ENCODE data around the gene HEXD. TPM values are rescaled to one million over a fixed set of nuclear protein-coding genes. Genes with fewer than 3 reads are reported as not detected.

HEXD gene
- total and polyA plus RNA-seq, 2 donors (not counting 3 experiments of a cell fraction or from before 2014, with no cell fraction given), result 12.9 to 18.6 TPM

DNA sequence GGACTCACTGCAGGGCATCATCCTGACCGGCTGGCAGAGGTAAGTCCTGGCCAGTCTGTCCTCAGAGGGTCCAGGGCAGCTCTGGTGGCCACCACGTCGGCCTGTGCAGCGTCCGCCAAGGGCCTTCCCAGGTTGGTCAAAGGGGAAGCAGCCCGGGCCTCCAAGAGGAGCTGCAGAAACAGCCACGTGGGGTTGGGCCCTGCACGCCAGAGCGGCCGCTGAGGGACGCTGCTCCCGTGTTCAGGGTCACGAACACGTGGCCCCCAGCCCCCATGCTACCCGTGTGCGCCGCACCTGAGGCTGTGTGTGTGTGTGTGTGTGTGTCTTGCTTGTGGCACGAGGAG, 19.1 kb downstream of the HEXD start:
- dilution Hi-C loops (cut with MboI; ENCODE audit: extremely low pct_ligation_motif_present, low sequenced_read_pairs) (no loop called here), intact Hi-C loops (cut with micrococcal nuclease) (no loop called here)
- H2AFZ ChIP-seq (ENCODE audit: low read depth, low read length), result no peak overlapping the region
- no peaks in the 10 kb centered on the region for H3K27me3 ChIP-seq (ENCODE audit: control insufficient read depth in 2 of 2, insufficient read depth in 2 of 2, low read length in 2 of 2)
- peaks cover 0 to 4% of the 10 kb centered on the region in 2 experiments for H3K36me3 ChIP-seq (ENCODE audit: control insufficient read depth in 2 of 2, extremely low read depth in 1 of 2, insufficient read depth in 2 of 2, low read length in 2 of 2)
- H3K79me2 ChIP-seq (ENCODE audit: control insufficient read depth, insufficient read depth, low read length), result no peaks in the 10 kb centered on the region
- BruUV-seq (replicated peaks), result no TSS peak
- POLR2A ChIA-PET, result no interaction called here
- TF ChIP-seq EZH2 (IDR thresholded peaks at IDR 0.05; ENCODE audit: borderline replicate concordance, low read depth, low read length, severe bottlenecking) (no peak), JUN (IDR thresholded peaks at IDR 0.05; ENCODE audit: borderline replicate concordance, insufficient read depth, insufficient read length, low read depth) (no peak), POLR2AphosphoS5 (IDR thresholded peaks at IDR 0.05; ENCODE audit: insufficient read depth, low read depth, low read length) (no peak), POLR2A (IDR thresholded peaks at IDR 0.05; ENCODE audit: low read depth, low read length) (no peak), FOS (IDR thresholded peaks at IDR 0.05; ENCODE audit: borderline replicate concordance, insufficient read depth, low read length) (no peak), MYC (IDR thresholded peaks at IDR 0.05; ENCODE audit: low read depth, low read length) (no peak), GATA2 (IDR thresholded peaks at IDR 0.05; ENCODE audit: insufficient read depth, insufficient read length, low read depth, low read length) (no peak)
- TF ChIP-seq, protein P1, sequence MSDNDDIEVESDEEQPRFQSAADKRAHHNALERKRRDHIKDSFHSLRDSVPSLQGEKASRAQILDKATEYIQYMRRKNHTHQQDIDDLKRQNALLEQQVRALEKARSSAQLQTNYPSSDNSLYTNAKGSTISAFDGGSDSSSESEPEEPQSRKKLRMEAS (IDR thresholded peaks at IDR 0.05; ENCODE audit: insufficient read depth, insufficient read length), result no peak
- TF ChIP-seq, protein P2, sequence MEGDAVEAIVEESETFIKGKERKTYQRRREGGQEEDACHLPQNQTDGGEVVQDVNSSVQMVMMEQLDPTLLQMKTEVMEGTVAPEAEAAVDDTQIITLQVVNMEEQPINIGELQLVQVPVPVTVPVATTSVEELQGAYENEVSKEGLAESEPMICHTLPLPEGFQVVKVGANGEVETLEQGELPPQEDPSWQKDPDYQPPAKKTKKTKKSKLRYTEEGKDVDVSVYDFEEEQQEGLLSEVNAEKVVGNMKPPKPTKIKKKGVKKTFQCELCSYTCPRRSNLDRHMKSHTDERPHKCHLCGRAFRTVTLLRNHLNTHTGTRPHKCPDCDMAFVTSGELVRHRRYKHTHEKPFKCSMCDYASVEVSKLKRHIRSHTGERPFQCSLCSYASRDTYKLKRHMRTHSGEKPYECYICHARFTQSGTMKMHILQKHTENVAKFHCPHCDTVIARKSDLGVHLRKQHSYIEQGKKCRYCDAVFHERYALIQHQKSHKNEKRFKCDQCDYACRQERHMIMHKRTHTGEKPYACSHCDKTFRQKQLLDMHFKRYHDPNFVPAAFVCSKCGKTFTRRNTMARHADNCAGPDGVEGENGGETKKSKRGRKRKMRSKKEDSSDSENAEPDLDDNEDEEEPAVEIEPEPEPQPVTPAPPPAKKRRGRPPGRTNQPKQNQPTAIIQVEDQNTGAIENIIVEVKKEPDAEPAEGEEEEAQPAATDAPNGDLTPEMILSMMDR (IDR thresholded peaks at IDR 0.05; ENCODE audit: extremely low read depth in 1 of 2, insufficient read depth in 1 of 2, low read depth in 1 of 2, low read length in 2 of 2), result no peak
- no peaks in the 10 kb centered on the region for H3K9me3 ChIP-seq (replicated peaks; ENCODE audit: control insufficient read depth, insufficient read depth, low read length)
- no peak overlapping the region for H3K4me3 ChIP-seq (replicated peaks in 1 of 3; ENCODE audit: insufficient read depth in 1 of 3, low read depth in 1 of 3, low read length in 3 of 3)
- CTCF ChIA-PET, result no interaction called here
- no peaks in the 10 kb centered on the region for H4K20me1 ChIP-seq (replicated peaks; ENCODE audit: control insufficient read depth, extremely low read depth, insufficient read depth, low read length)
- DNase-seq (ENCODE audit: low read depth, low spot score), result no peak
- no peaks in the 10 kb centered on the region for H3K9me1 ChIP-seq (replicated peaks; ENCODE audit: control insufficient read depth, extremely low read depth, insufficient read depth, low read length)
- no peak for FAIRE-seq
- H3K4me1 ChIP-seq (ENCODE audit: control insufficient read depth, extremely low read depth, insufficient read depth, low read length), result no peaks in the 10 kb centered on the region
- H3K4me2 ChIP-seq (ENCODE audit: insufficient read depth, low read length), result no peak overlapping the region
- H3K9ac ChIP-seq (replicated peaks; ENCODE audit: extremely low read depth, insufficient read depth, low read length), result no peak overlapping the region
- no peak overlapping the region for H3K27ac ChIP-seq (ENCODE audit: insufficient read depth, low read depth, low read length)

Data from endothelial cell of umbilical vein (primary cell).